Measurements from ENCODE around the gene CERKL. TPM values are rescaled to one million over a fixed set of nuclear protein-coding genes. Genes with fewer than 3 reads are reported as not detected.

CERKL gene
- total and polyA plus RNA-seq, 9 of the 15 experiments (the other 6 are each of a cell fraction or from before 2014, with no cell fraction given): 0.04 to 0.08 TPM; not detected in 7

- peak; percentile 54 for FAIRE-seq
- ChIA-PET POLR2A (interaction anchor here (0.6 to 1.1 kb wide), 3 partner anchors 9 to 16 kb away, joined by 3 to 4 read pairs (median 4); no protein-coding TSS in a partner anchor), CTCF (ENCODE audit: low intra/inter-chr PET ratio) (no interaction called here)
- ATAC-seq: 0 out of 3 replicates have a peak, but pooled peaks have one; percentile 37
- BruUV-seq (replicated peaks): no TSS peak
- Histone ChIP-seq H3K9ac (ENCODE audit: insufficient read depth in 1 of 2, low read depth in 2 of 2, low read length in 2 of 2) (no peak overlapping the region), H3K27me3 (ENCODE audit: control insufficient read depth in 2 of 2, insufficient read depth in 2 of 2, low read length in 2 of 2) (peaks cover 0 to 10% of the 10 kb centered on the region in 2 experiments; a peak in 2 of 5 replicates), H3K4me1 (replicated peaks in 1 of 2; ENCODE audit: control insufficient read depth in 2 of 2, insufficient read depth in 2 of 2, low read length in 2 of 2) (peaks cover 0 to 8% of the 10 kb centered on the region in 2 experiments; a peak in 1 of 5 replicates), H3K9me3 (replicated peaks; ENCODE audit: control insufficient read depth, insufficient read depth, low read depth, low read length) (no peaks in the 10 kb centered on the region), H3K79me2 (ENCODE audit: control insufficient read depth, insufficient read depth, low read length) (no peaks in the 10 kb centered on the region), H3K36me3 (ENCODE audit: control insufficient read depth, insufficient read depth, low read length) (no peaks in the 10 kb centered on the region), H2AFZ (ENCODE audit: low read depth, low read length) (no peak overlapping the region), H3K9me1 (ENCODE audit: control insufficient read depth, insufficient read depth, low read length) (no peaks in the 10 kb centered on the region), H3K4me2 (ENCODE audit: insufficient read depth, low read length) (no peak overlapping the region), H3K27ac (ENCODE audit: extremely low read depth, low read depth, low read length) (no peak overlapping the region), H4K20me1 (replicated peaks; ENCODE audit: control insufficient read depth, insufficient read depth, low read length) (no peaks in the 10 kb centered on the region), H3K4me3 (no peak overlapping the region)
- in situ Hi-C loops (cut with MboI) (no loop called here), intact Hi-C loops (cut with micrococcal nuclease) (no loop called here)
- WGBS (ENCODE audit: insufficient coverage, low coverage, missing lambda C conversion rate): 2% methylated on average over 4 of the region's 4 CpGs
- TF ChIP-seq PHF8 (IDR thresholded peaks at IDR 0.05; ENCODE audit: borderline replicate concordance, low read length): no peak
- no peak for TF ChIP-seq CHD2 (IDR thresholded peaks at IDR 0.05; ENCODE audit: low read depth, low read length)
- no peak for TF ChIP-seq TCF7L2 (IDR thresholded peaks at IDR 0.05; ENCODE audit: low read depth, low read length)
- no peak for DNase-seq (ENCODE audit: extremely low read depth in 1 of 4, low spot score in 3 of 4)
These were observed 1.5 kb upstream of the CERKL start for GRCh38 chr2:181658444-181658843.

DNA sequence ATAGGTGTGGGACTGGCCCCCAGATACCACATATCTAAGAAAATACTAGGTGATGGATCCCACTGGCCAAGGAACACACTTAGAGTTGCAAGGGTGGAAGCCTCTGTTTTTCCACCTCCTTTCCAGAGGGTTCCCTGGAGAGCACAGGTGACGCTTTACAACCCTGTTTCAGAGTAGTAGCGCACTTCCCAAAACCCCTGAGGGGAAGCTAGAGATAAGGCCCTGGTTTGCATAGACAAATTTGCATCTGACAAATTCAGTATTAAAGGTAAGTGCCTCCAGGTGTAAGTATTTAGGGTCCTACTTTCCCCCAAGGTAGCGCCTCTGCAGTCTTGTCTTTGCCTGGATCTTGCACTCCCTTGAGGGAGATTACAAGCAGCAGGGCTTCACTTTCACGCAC, 474 bp upstream of the CERKL start:
- H2AFZ ChIP-seq (ENCODE audit: low read depth, low read length): no peak overlapping the region
- H3K27me3 ChIP-seq (ENCODE audit: control insufficient read depth in 2 of 2, insufficient read depth in 2 of 2, low read length in 2 of 2): peaks cover 0 to 10% of the 10 kb centered on the region in 2 experiments; a peak in 2 of 5 replicates
- peaks cover 0 to 8% of the 10 kb centered on the region in 2 experiments; a peak in 1 of 5 replicates for H3K4me1 ChIP-seq (replicated peaks in 1 of 2; ENCODE audit: control insufficient read depth in 2 of 2, insufficient read depth in 2 of 2, low read length in 2 of 2)
- H3K4me3 ChIP-seq: no peak overlapping the region
- FAIRE-seq (no peak), DNase-seq (ENCODE audit: extremely low read depth in 1 of 4, low spot score in 3 of 4) (no peak), ATAC-seq (no peak; the same call in 2 of the 3 replicates)
- in situ Hi-C loops (cut with MboI) (no loop called here), intact Hi-C loops (cut with micrococcal nuclease) (no loop called here)
- no peak overlapping the region for H3K27ac ChIP-seq (ENCODE audit: extremely low read depth, low read depth, low read length)
- no peak overlapping the region for H3K4me2 ChIP-seq (ENCODE audit: insufficient read depth, low read length)
- H3K9ac ChIP-seq (ENCODE audit: insufficient read depth in 1 of 2, low read depth in 2 of 2, low read length in 2 of 2): no peak overlapping the region
- H3K9me3 ChIP-seq (replicated peaks; ENCODE audit: control insufficient read depth, insufficient read depth, low read depth, low read length): no peaks in the 10 kb centered on the region
- POLR2A ChIA-PET: no interaction called here
- no peaks in the 10 kb centered on the region for H3K36me3 ChIP-seq (ENCODE audit: control insufficient read depth, insufficient read depth, low read length)
- CTCF ChIA-PET (ENCODE audit: low intra/inter-chr PET ratio): no interaction called here
- 0% methylated on average over 4 of the region's 4 CpGs for WGBS (ENCODE audit: insufficient coverage, low coverage, missing lambda C conversion rate)
- BruUV-seq (replicated peaks): no TSS peak
- H3K9me1 ChIP-seq (ENCODE audit: control insufficient read depth, insufficient read depth, low read length): no peaks in the 10 kb centered on the region
- H4K20me1 ChIP-seq (replicated peaks; ENCODE audit: control insufficient read depth, insufficient read depth, low read length): no peaks in the 10 kb centered on the region
- H3K79me2 ChIP-seq (ENCODE audit: control insufficient read depth, insufficient read depth, low read length): no peaks in the 10 kb centered on the region
- TF ChIP-seq SMARCA5 (IDR thresholded peaks at IDR 0.05): no peak
- TF ChIP-seq ZKSCAN3 (CRISPR knock-in tag; IDR thresholded peaks at IDR 0.05): no peak
- no peak for TF ChIP-seq ELF1 (tag; IDR thresholded peaks at IDR 0.05)
- TF ChIP-seq ZNF699 (CRISPR knock-in tag; IDR thresholded peaks at IDR 0.05; ENCODE audit: insufficient replicate concordance): no peak
- no peak for TF ChIP-seq BHLHE40 (IDR thresholded peaks at IDR 0.05; ENCODE audit: low read length)
- TF ChIP-seq RFX5 (IDR thresholded peaks at IDR 0.05; ENCODE audit: low read depth, low read length): no peak
- no peak for TF ChIP-seq RBM14 (IDR thresholded peaks at IDR 0.05; ENCODE audit: borderline replicate concordance, insufficient read depth, low read depth, low read length)
- TF ChIP-seq ZNF124 (CRISPR knock-in tag; IDR thresholded peaks at IDR 0.05): no peak
- TF ChIP-seq RCOR1 (IDR thresholded peaks at IDR 0.05; ENCODE audit: borderline replicate concordance in 1 of 2, low read depth in 2 of 2, low read length in 2 of 2): no peak
- no peak for TF ChIP-seq KLF16 (IDR thresholded peaks at IDR 0.05)
- TF ChIP-seq, protein P1, sequence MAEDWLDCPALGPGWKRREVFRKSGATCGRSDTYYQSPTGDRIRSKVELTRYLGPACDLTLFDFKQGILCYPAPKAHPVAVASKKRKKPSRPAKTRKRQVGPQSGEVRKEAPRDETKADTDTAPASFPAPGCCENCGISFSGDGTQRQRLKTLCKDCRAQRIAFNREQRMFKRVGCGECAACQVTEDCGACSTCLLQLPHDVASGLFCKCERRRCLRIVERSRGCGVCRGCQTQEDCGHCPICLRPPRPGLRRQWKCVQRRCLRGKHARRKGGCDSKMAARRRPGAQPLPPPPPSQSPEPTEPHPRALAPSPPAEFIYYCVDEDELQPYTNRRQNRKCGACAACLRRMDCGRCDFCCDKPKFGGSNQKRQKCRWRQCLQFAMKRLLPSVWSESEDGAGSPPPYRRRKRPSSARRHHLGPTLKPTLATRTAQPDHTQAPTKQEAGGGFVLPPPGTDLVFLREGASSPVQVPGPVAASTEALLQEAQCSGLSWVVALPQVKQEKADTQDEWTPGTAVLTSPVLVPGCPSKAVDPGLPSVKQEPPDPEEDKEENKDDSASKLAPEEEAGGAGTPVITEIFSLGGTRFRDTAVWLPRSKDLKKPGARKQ (CRISPR knock-in tag; IDR thresholded peaks at IDR 0.05): no peak

Measured in K562 (cell line).